Activated naive CD4-positive, alpha-beta T cell treated with Interleukin-2 at 50 U/mL for 16 hours (primary cell): ENCODE results near the gene INSYN1.

ENCODE experiments used
- DNase-seq: peaks from one replicate; pipeline ENCODE4 v3.0.0-alpha.2; 2020

Gene INSYN1

DNA sequence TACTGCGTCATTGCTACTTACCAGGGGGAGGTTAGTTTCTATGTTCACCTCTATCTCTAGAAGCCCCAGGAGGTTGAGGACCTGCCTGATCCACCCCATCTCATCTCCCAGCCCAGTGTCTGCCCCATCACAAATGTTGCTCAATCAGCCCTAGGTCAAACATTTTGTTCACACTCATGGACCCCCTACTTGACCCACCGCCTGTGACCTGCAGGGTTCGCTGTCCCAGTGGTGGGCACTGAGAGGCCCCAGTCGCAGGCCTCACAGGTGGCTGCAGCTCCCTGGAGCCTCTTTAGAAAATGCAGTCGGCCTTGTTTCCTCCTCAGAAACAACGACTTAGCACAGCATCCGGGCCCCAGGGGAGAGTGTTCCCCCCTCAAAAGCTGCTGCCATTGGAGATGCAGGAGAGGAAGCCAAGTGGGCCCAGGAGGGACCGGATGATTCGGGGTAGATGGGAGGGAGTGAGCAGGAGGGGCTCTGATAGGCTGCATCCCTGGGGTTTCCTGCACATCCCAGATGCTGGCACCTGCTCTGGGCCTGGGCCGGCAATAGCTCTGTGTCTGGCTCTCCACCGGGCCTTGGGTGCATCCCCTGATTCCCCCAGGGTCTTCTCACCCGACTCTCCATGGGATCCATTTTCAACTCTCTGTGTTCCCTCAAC is 18.4 kb upstream of the INSYN1 start:
- no peak for DNase-seq

DNA sequence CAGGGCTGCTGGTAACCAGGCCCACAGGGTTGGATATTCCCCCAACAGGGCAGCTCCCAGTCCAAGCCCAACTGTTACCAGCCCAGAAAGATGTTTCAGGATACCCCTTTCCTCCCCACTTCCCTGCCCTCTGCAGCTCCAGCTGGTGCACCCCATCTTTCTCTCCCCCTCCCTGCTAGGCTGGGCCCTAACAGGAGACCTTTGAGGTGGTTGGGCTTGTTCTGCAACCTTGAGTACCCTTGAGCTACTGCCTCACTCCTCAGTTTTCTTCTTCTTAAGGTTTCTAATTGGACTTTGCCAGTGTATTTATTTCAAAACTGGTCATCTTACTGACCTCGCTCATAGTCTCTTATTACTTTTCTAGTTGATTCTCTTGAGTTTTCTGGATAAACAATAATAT is 16.9 kb upstream of the INSYN1 start:
- no peak for DNase-seq

GRCh38 chr15:73767806-73768501 is 14.8 kb upstream of the INSYN1 start:
- DNase-seq = no peak

- no peak for DNase-seq
Observed at GRCh38 chr15:73766598-73766997, 13.4 kb upstream of the INSYN1 start.

DNA sequence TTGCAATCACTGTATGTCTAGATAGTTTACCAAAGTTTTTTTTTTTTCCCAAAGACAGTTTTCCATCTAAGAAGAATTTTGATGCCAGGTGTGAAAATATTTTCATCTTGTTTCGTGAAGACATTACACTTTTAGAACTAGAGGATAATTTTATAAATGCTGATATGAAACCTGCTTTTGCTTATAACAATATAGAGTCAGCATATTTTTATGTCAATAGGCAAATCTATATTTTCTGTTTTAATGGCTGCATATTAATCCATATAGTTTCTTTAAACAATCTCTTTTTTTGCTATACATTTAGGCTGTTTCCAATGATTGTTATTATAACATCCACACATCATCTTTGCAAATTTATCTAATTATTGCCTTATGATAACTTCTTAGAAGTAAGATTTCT is 12.6 kb upstream of the INSYN1 start:
- DNase-seq = no peak

DNA sequence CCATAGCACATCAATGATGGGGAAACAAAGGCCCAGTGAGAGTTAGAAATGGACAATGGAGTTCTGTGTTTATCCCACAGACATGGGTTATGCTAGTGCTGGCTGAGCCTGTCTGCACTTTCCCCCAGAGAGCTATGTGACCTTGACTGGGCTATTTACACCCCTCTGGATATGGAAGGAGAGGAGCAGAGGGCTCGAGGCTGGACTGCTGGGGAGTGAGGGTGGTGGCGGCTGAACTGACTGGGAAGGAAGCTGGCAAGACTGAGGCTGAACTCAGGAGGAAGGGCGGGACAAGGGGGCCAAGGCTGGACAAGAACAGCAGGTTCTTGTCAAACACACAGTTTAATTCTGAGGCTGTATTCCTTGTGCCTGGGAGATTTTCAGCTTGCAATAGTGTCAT is 10.8 kb upstream of the INSYN1 start:
- DNase-seq = no peak

DNA sequence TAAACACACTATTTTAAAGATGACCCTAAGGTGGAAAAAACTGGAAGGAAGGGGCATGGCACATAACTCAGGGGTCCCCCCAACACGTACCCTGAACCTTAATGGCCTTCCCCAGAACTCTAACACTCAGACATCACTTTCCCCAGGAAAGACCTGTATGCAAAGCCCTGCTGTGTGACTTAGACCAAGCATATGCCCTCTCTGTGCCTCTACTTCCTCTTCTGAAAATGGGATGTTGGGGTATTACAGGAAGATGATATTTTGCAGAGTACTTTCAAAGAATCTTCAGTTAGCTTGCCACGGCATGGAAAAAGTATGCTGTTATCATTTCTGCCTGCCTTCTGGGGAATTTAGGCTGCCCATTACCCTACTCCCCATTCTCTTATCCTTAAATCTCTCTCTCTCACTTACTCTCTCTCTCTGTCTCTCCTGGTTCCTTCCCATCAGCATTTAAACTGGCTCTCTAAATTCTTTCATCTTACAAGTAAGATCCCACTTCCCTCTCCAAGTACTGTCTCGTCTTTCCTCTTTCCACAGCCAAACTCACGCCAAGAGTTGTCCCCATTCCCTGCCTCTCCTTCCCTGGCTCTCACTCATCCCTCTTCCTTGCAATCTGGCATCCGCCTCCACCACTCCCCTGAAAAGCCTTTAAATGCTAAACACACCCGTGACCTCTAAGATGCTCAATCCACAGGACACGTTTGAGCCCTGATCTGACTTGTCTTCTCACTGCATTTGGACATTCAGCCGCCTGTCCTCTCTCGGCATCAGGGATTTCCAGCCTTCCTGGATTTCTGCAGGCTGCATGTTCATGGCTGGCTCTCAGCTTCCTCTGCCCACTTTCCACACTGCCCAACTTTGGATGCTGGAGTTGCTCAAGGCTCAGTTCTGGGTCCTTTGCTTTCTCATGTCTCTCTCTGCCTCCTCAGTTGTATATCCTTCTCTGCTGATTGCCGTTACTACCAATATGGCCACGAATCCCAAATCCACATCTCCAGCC is 7.5 kb upstream of the INSYN1 start:
- DNase-seq = no peak

GRCh38 chr15:73758461-73758860 is 5.3 kb upstream of the INSYN1 start:
- DNase-seq = no peak

- DNase-seq = no peak
Observed at GRCh38 chr15:73757571-73757970, 4.4 kb upstream of the INSYN1 start.

DNA sequence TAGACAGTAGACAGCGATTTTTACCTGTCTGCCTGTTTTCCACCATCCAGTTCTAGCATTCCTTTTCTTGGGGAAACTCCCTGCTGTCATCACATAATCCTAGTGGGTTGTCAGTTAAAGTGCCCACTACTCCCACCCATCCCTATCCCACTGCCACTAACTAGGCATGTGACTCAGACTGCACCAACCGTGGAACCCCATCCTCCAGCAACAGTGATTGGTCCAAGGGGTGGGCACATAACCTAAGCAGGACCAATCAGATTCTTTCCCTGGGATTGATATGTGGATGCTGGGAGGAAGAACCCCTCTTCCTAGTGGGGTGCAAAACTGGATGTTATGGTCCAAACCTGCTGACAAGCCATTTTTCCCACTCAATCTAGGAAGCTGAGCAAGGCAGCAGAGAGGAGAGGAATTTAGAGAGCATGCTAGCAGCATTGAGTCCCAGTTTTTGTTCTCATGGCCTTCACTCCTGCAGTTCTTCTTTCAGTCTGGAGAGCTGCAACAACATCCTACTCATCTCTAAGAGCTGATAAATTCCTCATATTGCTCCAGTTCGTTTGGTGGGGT is 3.9 kb upstream of the INSYN1 start:
- DNase-seq = no peak

DNA sequence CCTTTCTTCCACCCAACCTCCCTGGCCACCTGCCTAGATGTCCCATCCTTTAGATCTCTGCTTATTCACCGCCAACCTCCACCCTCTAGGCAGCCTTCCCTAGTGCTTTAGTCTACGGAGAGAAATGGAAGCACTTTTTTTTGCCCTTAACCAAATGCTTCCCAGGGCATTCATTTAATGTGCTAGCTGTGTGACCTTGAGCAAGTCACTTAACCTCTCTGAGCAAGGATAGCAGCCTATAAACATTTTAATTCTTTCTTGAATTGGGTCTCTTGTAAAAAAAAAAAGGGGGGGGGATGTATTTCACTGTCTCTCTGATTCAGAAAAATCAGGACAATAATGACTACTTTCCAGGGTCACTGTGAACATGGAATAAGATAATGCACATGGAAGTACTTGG is 3.2 kb upstream of the INSYN1 start:
- no peak for DNase-seq

GRCh38 chr15:73755946-73756345 is 2.8 kb upstream of the INSYN1 start:
- no peak for DNase-seq

DNA sequence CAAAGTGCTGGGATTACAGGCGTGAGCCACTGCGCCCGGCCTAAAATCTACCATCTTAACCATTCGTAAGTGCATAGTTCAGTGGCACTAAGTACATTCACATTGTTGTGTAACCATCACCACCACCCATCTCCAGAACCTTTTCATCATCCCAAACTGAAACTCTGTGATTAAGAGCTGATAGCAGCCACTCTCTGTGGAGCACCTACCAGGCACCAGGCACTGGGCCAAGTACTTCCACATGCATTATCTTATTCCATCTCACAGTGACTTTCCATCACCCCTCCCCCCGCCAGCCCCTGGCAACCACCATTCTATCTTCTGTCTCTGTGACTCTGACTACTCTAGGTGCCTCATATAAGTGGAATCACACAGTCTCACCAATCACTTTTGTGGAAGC is 2.3 kb upstream of the INSYN1 start:
- DNase-seq = no peak

DNA sequence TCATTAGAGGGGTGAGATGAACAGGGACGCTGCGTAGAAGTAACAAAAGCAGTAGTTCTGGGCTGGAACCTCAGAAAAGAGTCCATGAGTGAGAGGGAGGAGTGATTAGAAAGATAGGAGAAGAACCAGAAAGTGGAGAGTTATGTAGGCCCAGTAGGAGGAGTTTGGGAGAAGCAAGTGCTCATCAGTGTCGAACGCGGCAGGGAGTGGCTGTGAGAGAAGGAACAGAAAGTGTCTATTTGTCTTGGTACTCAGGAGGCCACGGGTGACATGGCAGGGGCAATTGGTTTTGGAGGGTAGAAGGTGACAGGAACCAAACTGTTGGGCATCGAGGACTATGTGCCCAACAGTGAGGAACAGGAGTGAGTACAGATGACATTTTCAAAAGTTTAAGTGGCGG is 1.3 kb upstream of the INSYN1 start:
- DNase-seq = no peak

DNA sequence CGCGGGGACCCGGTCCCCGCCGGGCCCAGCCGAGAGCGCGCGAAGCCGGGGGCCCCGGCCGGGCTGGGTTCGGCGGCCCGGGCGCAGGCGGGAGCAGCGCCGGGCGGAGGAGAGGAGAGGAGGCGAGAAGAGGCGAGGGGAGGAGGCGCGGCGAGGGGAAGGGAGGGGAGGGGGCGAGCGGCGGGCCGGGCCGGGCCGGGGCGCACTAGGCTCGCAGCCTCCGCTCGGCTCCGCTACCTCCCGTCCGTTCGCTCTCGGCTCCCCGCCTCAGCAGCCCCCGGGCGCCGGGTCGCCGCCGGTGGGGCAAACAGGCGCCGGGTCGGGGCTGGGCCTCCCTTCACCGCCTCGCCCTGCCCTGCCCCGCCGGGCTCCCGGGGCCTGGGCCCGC is 351 bp downstream of the INSYN1 start:
- DNase-seq = no peak

DNA sequence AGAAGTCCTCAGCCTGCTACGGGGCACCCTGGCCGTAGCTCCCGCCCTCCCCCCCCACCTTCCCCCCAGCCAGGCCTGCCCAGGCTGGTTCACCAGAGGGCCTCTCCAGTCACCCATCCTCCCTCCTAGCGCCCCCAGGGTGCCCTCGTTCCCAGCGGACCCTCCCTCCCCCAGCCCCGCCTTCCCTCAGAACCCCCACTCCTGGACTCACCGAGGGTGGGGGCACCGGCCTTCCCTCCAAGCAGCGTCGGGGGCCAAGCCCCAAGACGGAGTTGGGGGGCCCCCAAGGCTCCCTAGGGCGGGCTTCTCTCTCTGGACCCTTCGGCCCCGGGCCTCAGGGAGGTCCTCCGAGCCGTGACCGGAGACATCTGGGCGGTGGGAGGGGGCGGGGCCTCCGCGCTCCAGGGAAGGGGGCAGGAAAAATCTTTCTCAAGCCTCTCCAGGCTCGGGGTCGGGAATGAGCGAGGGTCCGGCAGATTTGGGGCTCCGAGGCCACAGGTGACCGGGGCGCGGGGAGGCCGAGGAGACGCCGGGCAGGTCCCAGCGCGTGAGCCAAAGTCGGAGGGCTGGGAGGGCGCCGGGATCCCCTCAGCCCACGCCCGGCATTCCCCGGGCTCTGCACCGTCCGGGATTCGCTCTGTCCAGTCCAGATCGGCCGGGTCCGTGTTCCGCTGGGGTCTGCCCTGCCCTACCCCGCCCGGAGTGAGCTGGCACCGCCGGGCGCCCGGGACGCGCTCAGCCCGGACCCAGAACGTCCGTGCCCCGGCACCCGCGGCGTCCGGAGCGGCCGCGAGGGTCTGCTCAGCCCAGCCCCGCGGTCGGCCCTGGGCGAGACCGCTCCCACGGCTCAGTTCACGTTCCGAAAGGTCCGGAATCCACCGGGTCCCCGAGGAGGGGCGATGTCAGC is 999 bp downstream of the INSYN1 start:
- no peak for DNase-seq

- DNase-seq = no peak
Observed at GRCh38 chr15:73751511-73751898, 1.6 kb downstream of the INSYN1 start.

DNA sequence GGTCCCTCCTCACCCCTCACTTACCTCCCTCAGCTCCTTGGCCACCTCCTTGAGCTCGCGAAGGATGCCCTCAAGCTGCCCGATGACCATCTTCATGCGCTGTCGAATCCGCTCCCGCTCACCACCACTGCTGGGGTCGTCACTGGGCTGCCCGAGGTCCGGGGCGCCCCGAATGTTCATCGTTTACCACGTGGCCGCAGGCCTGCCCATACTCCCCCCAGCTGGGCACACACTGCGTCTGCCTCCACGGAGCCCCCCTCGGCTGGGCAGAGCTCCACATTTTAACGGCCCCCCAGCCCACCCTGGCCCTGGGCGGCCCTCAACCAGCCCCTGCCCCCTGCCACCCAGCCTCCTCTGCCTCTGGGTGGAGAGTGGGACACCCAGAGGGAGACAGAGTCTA is 2.2 kb downstream of the INSYN1 start:
- no peak for DNase-seq

DNA sequence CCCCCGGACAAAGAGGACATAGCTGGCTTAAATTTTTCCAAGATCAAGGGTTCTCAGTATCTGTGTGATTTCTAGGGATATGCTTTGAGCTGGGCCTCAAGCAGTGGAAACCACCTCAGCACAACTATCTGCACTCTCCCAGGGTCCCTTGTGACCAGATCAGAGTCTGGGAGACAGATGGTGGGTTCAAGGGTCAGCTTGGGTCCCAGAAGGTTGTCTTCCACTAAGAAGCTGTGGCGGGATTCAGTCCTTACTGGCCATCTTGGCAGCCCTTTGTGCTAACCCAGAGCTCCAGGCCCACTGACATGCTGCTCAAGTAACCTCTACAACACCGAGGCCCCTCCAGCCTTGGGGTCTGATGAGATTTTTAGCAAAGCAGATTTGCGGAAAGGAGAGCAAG is 2.7 kb downstream of the INSYN1 start:
- DNase-seq = no peak

DNA sequence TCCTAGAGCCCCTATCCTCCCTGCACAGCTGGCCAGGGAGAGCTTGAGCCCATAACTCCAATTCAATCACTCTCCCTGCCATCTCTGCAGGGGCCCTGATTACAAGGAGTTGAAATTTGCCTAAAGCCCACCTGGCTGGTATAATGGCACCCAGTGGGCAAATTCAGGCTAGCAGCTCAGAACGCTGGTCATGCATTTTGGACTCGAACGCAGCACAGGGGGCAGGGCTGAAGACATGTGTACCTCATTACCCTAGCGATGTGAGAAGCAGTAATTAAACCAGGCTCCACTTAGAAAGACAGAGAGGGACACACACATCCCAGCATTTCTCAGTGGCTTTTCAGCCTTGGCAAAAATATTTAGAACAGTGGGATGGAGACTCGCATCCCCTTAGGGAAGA is 3.2 kb downstream of the INSYN1 start:
- no peak for DNase-seq

DNA sequence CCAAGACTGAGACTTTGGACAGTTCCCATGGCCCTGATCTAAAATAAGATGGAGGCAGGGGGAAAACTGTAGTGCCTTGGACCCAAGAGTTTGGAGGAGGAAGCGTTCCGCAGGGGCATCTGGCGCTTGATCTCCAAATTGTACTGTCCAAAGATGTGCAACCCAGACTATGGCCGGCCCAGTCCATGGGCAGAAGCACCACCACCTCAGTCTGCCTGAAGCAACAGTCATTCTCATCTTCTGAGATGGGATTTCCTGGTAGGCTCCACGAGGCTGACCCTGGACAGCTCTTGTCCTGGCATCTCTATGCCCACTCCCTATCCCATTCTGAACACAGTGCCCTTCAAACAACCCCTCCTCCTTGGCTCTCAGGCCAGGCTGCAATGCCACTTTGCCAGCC is 3.6 kb downstream of the INSYN1 start:
- no peak for DNase-seq

DNA sequence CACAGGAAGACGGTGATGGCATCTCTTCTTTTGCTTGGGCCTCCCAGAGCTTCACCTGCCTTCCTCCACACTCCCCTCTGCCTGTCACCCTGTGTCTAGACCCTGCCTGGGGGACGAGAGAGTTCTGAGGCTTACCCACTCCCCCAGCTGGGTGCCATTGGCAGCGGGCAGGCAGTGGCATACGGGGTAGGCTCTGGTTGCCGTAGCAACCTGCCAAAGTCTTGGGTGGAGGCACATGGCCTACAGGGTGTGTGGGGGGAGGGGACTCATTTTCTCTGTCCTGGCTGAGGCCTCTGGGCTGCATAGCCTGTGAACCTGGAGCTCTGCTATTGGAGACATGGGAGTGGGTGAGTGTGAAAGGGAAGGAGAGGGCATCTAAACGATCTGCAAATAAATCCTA is 4.4 kb downstream of the INSYN1 start:
- DNase-seq = no peak
